ENCODE data around the gene HDGFL2. TPM values are rescaled to one million over a fixed set of nuclear protein-coding genes. Genes with fewer than 3 reads are reported as not detected.

The HDGFL2 gene
- total RNA-seq, 2 experiments from 2014 or later: 17.2 to 18.0 TPM

DNA sequence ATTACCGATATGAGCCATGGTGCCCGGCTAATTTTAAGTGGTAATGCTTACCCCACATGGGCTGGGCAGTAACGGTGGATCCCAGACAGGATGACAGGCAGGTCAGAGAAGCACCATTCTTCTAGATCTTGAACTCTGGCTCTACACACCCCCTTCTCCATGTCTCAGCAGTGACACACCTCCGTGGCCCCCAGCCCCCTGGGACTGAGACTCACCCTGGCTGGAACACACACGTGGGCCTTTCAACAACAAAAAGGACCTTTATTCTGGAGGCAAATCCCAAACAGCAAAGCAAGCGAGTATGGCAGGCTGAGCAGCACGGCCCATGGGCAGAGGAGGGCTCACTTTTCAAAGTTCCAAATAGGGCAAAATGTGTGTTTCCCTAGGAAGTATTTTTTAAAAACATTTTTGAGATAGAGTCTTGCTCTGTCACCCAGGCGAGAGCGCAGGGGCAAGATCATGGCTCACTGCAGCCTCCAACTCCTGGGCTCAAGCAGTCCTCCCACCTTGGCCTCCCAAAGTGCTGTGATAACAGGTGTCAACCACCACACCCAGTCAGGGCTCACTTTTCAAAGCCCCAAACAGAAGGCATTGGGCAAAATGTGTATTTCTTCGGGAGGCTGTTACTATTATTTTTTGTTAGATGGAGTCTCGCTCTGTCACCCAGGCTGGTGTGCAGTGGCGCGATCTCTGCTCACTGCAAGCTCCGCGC, 50.4 kb downstream of the HDGFL2 start:
- CTCF ChIA-PET: interaction anchor here (0.8 to 1.0 kb wide), 2 partner anchors 13 to 51 kb away, joined by 3 read pairs; partner anchors contain the start of gene PLIN5
- intact Hi-C loops (cut with DNase I, micrococcal nuclease): no loop called here

DNA sequence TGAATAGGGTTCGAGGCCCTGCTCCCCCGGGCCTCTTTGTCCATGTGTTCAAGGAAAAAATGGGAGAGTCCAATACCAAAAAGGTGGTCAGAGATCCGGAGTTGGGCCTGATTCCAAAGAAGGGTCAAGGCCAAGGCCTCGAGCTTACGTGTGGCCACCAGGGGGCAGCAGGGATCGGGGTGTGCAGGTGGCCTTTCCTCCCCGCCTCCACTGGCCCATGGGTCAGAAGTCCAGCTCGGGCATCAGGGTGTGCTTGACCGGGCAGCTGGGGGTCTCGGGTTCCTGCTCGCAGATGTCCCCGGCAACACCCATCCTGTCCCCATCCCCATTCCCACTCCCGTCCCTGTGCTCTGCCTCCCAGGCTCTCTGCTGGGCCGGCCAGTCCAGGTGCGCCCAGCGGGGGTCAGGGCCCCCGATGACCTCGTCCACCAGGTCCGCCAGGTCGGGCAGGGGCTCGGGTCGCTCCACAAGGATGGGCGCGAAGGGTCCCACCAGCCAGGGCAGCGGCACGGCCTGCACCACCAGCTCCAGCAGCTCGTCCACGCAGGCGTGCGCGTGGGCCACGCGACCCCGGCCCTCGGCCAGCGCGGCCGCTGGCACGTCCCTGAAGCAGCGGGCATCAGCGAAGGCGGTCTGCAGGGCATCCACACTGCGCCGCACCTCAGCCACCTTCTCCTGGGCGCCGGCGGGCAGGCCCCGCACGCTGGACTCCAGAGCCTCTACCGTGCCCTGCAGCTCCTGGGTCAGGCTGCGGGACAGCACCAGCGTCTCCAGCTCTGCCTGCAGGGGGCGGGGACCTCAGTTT, 51.4 kb downstream of the HDGFL2 start:
- ChIA-PET POLR2A (interaction anchor here (1.3 kb wide), 1 partner anchor 52 kb away, joined by 3 read pairs; no protein-coding TSS in a partner anchor), CTCF (interaction anchor here (0.8 to 1.0 kb wide), 2 partner anchors 12 to 52 kb away, joined by 3 read pairs; partner anchors contain the start of gene PLIN5)
- H3K4me3 Mint-ChIP-seq: no peak overlapping the region

More for the DNA sequence above, 50.4 kb downstream of the HDGFL2 start:
- no peak overlapping the region for H3K4me3 ChIP-seq (ENCODE audit: low read length)
- DNase-seq: no peak
- no peaks in the 10 kb centered on the region for H3K36me3 ChIP-seq (ENCODE audit: insufficient read depth, low read length)
- no peak overlapping the region for H3K27ac ChIP-seq (ENCODE audit: low read depth in 1 of 2, low read length in 2 of 2)
- peaks cover 0 to 12% of the 10 kb centered on the region in 2 experiments for H3K9me3 ChIP-seq (ENCODE audit: control insufficient read depth in 1 of 2, insufficient read depth in 1 of 2, low read length in 2 of 2)
- Mint-ChIP-seq H3K27me3 (no peaks in the 10 kb centered on the region), H3K4me1 (ENCODE audit: low read depth) (no peaks in the 10 kb centered on the region), H3K9me3 (no peaks in the 10 kb centered on the region), H3K36me3 (ENCODE audit: low read depth) (no peaks in the 10 kb centered on the region), H3K4me3 (no peak overlapping the region), H3K27ac (no peak overlapping the region)
- POLR2A ChIA-PET: interaction anchor here (1.3 kb wide), 1 partner anchor 51 kb away, joined by 3 read pairs; no protein-coding TSS in a partner anchor
- TF ChIP-seq, protein P1, sequence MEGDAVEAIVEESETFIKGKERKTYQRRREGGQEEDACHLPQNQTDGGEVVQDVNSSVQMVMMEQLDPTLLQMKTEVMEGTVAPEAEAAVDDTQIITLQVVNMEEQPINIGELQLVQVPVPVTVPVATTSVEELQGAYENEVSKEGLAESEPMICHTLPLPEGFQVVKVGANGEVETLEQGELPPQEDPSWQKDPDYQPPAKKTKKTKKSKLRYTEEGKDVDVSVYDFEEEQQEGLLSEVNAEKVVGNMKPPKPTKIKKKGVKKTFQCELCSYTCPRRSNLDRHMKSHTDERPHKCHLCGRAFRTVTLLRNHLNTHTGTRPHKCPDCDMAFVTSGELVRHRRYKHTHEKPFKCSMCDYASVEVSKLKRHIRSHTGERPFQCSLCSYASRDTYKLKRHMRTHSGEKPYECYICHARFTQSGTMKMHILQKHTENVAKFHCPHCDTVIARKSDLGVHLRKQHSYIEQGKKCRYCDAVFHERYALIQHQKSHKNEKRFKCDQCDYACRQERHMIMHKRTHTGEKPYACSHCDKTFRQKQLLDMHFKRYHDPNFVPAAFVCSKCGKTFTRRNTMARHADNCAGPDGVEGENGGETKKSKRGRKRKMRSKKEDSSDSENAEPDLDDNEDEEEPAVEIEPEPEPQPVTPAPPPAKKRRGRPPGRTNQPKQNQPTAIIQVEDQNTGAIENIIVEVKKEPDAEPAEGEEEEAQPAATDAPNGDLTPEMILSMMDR (IDR thresholded peaks at IDR 0.05): no peak
- no peaks in the 10 kb centered on the region for H3K4me1 ChIP-seq (ENCODE audit: insufficient read depth, low read length)
- no peak for ATAC-seq (ENCODE audit: poor library complexity)
- H3K27me3 ChIP-seq (ENCODE audit: control insufficient read depth in 1 of 2, insufficient read depth in 2 of 2, low read length in 2 of 2): no peaks in the 10 kb centered on the region

More for the DNA sequence above, 51.4 kb downstream of the HDGFL2 start:
- H3K36me3 ChIP-seq (ENCODE audit: insufficient read depth, low read length): no peaks in the 10 kb centered on the region
- TF ChIP-seq, protein P1 (IDR thresholded peaks at IDR 0.05): peak; percentile 41
- Mint-ChIP-seq H3K27ac (no peak overlapping the region), H3K27me3 (no peaks in the 10 kb centered on the region), H3K36me3 (ENCODE audit: low read depth) (no peaks in the 10 kb centered on the region), H3K9me3 (no peaks in the 10 kb centered on the region), H3K4me1 (ENCODE audit: low read depth) (no peaks in the 10 kb centered on the region)
- H3K4me3 ChIP-seq (ENCODE audit: low read length): no peak overlapping the region
- peak in 7 of 14 experiments; percentile 5 to 59 (median 14) for DNase-seq
- H3K27ac ChIP-seq (ENCODE audit: low read depth in 1 of 2, low read length in 2 of 2): no peak overlapping the region
- no peaks in the 10 kb centered on the region for H3K4me1 ChIP-seq (ENCODE audit: insufficient read depth, low read length)
- ATAC-seq (ENCODE audit: poor library complexity): no peak
- intact Hi-C loops (cut with DNase I, micrococcal nuclease): loop anchor here (2.0 kb wide), 1 partner anchor 257 kb away; no protein-coding TSS in a partner anchor
- H3K27me3 ChIP-seq (ENCODE audit: control insufficient read depth in 1 of 2, insufficient read depth in 2 of 2, low read length in 2 of 2): no peaks in the 10 kb centered on the region
- peaks cover 0 to 7% of the 10 kb centered on the region in 2 experiments for H3K9me3 ChIP-seq (ENCODE audit: control insufficient read depth in 1 of 2, insufficient read depth in 1 of 2, low read length in 2 of 2)

All from CD4-positive, alpha-beta T cell (primary cell).